ENCODE measurements around the gene ARHGAP28. TPM values are rescaled to one million over a fixed set of nuclear protein-coding genes. Genes with fewer than 3 reads are reported as not detected.
A peak's percentile ranks its signal among the peaks of the same experiment; 100 is the strongest.

ARHGAP28 gene
- total RNA-seq, 3 donors from 2014 or later: 2.0 to 6.8 (median 2.6) TPM

- intact Hi-C loops (cut with DNase I, micrococcal nuclease): no loop called here
- no peak overlapping the region for H3K4me3 ChIP-seq
- no peaks in the 10 kb centered on the region for H3K36me3 ChIP-seq (ENCODE audit: low read depth)
- no peak for TF ChIP-seq CTCF (IDR thresholded peaks at IDR 0.05)
- peaks cover 15% of the 10 kb centered on the region for H3K4me1 ChIP-seq (ENCODE audit: low read depth)
- DNase-seq (peak in 1 of 3 donors; percentile 44), ATAC-seq (peak; percentile 89)
- no peaks in the 10 kb centered on the region for H3K9me3 ChIP-seq
Observed at GRCh38 chr18:6962571-6963451, 233.3 kb downstream of the ARHGAP28 start.

GRCh38 chr18:6963452-6964097, 234.1 kb downstream of the ARHGAP28 start:
- DNase-seq: no peak
- no peaks in the 10 kb centered on the region for H3K9me3 ChIP-seq
- ATAC-seq: no peak
- intact Hi-C loops (cut with DNase I, micrococcal nuclease): no loop called here
- peaks cover 15% of the 10 kb centered on the region for H3K4me1 ChIP-seq (ENCODE audit: low read depth)
- no peak overlapping the region for H3K4me3 ChIP-seq
- no peaks in the 10 kb centered on the region for H3K36me3 ChIP-seq (ENCODE audit: low read depth)
- no peak for TF ChIP-seq CTCF (IDR thresholded peaks at IDR 0.05)

All from mucosa of descending colon (tissue), 3 donors.